ENCODE data around the gene ATXN7L1.

Gene ATXN7L1

DNA sequence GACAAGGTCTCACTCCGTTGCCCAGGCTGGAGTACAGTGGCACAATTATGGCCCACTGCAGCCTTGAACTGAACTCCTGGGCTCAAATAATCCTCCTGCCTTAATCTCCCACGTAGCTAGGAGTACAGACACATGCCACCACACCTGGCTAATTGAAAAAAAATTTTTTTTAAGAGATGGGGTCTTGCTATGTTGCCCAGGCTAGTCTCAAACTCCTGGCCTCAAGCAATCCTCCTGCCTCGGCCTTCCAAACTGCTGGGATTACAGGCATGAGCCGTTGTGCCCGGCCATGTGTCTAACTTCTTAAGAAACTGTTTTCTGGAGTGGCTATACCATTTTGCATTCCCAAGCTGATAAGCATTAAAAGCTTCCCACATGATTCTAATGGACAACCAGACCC, 285.6 kb downstream of the ATXN7L1 start:
- in situ Hi-C loops (cut with HindIII; ENCODE audit: low pct_ligation_motif_present, low sequenced_read_pairs), result no loop called here
- Histone ChIP-seq H3K36me3 (replicated peaks) (no peaks in the 10 kb centered on the region), H3K27ac (no peak overlapping the region), H3K27me3 (replicated peaks) (no peaks in the 10 kb centered on the region), H3K4me3 (ENCODE audit: low read depth, low read length) (no peak overlapping the region)
- DNase-seq, result no peak
- TF ChIP-seq, protein P1, sequence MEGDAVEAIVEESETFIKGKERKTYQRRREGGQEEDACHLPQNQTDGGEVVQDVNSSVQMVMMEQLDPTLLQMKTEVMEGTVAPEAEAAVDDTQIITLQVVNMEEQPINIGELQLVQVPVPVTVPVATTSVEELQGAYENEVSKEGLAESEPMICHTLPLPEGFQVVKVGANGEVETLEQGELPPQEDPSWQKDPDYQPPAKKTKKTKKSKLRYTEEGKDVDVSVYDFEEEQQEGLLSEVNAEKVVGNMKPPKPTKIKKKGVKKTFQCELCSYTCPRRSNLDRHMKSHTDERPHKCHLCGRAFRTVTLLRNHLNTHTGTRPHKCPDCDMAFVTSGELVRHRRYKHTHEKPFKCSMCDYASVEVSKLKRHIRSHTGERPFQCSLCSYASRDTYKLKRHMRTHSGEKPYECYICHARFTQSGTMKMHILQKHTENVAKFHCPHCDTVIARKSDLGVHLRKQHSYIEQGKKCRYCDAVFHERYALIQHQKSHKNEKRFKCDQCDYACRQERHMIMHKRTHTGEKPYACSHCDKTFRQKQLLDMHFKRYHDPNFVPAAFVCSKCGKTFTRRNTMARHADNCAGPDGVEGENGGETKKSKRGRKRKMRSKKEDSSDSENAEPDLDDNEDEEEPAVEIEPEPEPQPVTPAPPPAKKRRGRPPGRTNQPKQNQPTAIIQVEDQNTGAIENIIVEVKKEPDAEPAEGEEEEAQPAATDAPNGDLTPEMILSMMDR (IDR thresholded peaks at IDR 0.05; ENCODE audit: low read depth, low read length, missing control alignments), result no peak

DNA sequence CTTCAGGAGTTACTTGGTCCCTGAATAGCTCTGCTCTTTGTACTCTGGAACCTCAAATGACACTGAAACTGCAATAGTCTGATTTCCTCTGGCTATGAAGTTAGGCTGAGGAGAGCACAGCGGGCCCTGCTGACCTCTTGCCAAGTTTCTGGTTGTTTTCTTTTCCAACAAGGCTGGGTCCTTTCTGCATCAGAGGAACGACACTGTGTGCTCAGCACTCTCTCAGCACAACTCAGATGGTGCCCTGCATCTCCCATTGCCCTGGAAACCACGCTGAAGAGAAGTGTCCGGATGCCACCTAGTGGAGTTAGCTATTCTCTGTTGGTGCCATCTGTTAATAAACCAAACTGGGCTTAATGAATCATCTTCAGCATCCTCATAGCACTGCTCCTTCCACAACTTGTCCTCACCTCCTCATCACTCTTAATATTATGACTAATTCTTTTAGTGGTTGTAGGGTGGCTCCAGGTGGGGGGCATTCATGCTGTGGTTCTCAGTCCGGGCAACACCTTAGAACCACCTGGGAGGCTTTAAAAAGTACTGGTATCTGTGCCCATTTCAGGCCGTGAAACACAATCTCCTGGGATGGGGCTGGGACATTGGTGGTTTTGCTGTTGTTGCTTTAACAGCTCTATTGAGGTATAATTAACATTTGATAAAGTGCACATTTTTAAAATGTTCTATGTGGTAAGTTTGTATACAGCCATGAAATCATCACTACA, 286.9 kb downstream of the ATXN7L1 start:
- peak; percentile 76 for DNase-seq
- Histone ChIP-seq H3K27me3 (replicated peaks) (no peaks in the 10 kb centered on the region), H3K36me3 (replicated peaks) (no peaks in the 10 kb centered on the region), H3K4me3 (ENCODE audit: low read depth, low read length) (no peak overlapping the region), H3K27ac (no peak overlapping the region)
- in situ Hi-C loops (cut with HindIII; ENCODE audit: low pct_ligation_motif_present, low sequenced_read_pairs), result no loop called here
- TF ChIP-seq, protein P1 (IDR thresholded peaks at IDR 0.05; ENCODE audit: low read depth, low read length, missing control alignments), result peak; percentile 80

DNA sequence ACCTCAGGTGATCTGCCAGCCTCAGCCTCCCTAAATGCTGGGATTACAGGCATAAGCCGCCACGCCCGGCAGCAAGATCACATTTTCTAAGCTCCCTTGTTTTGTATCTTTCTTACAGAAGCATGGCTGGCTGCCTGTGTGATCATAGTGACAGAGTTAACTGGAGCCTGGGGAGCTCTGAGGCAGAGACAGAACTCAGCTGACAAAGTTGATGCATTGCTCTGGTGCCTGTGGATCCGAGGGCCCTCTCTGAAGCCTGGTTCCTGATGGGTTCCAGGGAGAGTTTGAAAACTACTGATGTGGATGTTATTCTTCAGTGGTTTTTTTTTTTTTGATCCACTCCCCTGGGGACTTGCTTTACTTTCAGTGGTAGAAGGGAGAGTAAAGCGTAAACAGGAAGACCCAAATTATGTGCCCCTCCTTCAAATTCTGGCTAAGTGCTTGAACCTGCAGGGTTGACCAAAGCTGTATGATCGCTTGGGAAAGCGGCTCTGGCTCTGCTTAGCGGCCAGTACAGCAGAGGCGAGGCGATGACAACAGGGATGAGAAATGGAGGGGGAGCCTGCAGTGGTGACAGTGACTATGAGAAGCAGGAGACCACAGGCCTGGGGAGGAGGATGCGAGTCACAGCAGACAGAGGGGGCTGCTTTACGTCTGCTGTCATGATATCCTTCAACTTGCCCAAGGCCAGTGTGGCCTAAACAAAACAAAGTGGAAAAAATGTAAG, 288.3 kb downstream of the ATXN7L1 start:
- in situ Hi-C loops (cut with HindIII; ENCODE audit: low pct_ligation_motif_present, low sequenced_read_pairs), result no loop called here
- Histone ChIP-seq H3K27me3 (replicated peaks) (no peaks in the 10 kb centered on the region), H3K4me3 (ENCODE audit: low read depth, low read length) (no peak overlapping the region), H3K27ac (no peak overlapping the region), H3K36me3 (replicated peaks) (no peaks in the 10 kb centered on the region)
- TF ChIP-seq, protein P1 (IDR thresholded peaks at IDR 0.05; ENCODE audit: low read depth, low read length, missing control alignments), result no peak
- DNase-seq, result no peak

DNA sequence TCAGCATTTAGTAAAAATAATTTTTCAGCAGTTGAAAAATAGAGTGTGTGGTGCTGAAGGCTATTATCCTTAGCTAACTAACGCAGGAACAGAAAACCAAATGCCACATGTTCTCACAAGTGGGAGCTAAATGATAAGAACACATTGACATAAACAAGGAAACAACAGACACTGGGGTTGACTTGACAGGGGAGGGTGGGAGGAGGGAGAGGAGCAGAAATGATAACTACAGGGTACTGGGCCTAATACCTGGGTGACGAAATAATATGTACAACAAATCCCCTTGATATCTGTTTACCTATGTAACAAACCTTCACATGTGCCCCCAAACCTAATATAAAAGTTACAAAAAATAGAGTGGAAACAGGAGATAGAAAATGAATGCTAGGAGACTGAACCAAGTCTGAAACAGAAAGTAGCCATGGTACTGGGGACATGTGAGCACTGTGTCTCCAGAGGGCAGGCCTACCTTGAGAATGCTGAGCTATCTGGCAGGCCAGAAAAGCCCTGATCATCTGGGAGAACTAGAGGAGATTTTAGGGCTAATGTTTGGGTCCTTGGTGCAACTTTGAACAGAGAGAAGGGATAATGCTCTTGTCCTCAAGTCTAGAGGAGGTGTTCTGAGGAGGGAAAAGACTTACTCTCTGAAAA, 290.4 kb downstream of the ATXN7L1 start:
- in situ Hi-C loops (cut with HindIII; ENCODE audit: low pct_ligation_motif_present, low sequenced_read_pairs), result no loop called here
- TF ChIP-seq, protein P1 (IDR thresholded peaks at IDR 0.05; ENCODE audit: low read depth, low read length, missing control alignments), result no peak
- Histone ChIP-seq H3K4me3 (ENCODE audit: low read depth, low read length) (no peak overlapping the region), H3K27me3 (replicated peaks) (no peaks in the 10 kb centered on the region), H3K27ac (no peak overlapping the region), H3K36me3 (replicated peaks) (no peaks in the 10 kb centered on the region)
- no peak for DNase-seq

DNA sequence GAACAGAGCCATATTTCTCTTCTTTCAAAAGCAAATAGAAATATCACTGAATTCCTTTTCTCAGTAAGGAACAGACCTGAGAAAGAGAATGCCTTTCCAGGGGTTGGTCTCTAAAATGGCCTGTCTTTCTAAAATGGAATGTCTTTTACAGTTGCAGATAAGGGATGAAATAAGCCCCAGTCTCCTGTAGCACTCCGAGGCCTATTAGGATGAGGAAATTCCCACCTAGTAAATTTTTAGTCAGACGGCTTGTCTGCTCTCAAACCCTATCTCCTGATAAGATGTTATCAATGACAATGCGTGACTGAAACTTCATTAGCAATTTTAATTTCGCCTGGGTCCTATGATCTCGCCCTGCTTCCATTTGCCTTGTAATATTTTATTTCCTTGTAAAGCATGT, 292.2 kb downstream of the ATXN7L1 start:
- TF ChIP-seq, protein P1 (IDR thresholded peaks at IDR 0.05; ENCODE audit: low read depth, low read length, missing control alignments), result no peak
- Histone ChIP-seq H3K36me3 (replicated peaks) (no peaks in the 10 kb centered on the region), H3K4me3 (ENCODE audit: low read depth, low read length) (no peak overlapping the region), H3K27me3 (replicated peaks) (no peaks in the 10 kb centered on the region), H3K27ac (no peak overlapping the region)
- in situ Hi-C loops (cut with HindIII; ENCODE audit: low pct_ligation_motif_present, low sequenced_read_pairs), result no loop called here
- no peak for DNase-seq
